Activated CD4-positive, alpha-beta T cell treated with anti-CD3 and anti-CD28 coated beads, Interleukin-2, amount 10 ng/mL, durations not matched to agents 24 days and 14 days (primary cell): Measurements from ENCODE around the gene KRABD2.
"Not testable (repeated sequence)": the region's sequence is repeated elsewhere in the genome, so short reads cannot be mapped to it uniquely, and the experiment has no call there.

Experiments
- DNase-seq: peaks from one replicate; pipeline ENCODE4 v3.0.0; 2022
- H3K27ac Mint-ChIP-seq: one replicate; pipeline ENCODE4 v1.8.0; 2022; ENCODE audit warnings: mild to moderate bottlenecking, mixed read lengths
- H3K27me3 Mint-ChIP-seq: one replicate; pipeline ENCODE4 v1.8.0; 2022; ENCODE audit warnings: mixed read lengths
- H3K36me3 Mint-ChIP-seq: one replicate; pipeline ENCODE4 v1.8.0; 2022; ENCODE audit warnings: low read depth, mild to moderate bottlenecking, mixed read lengths
- H3K4me1 Mint-ChIP-seq: one replicate; pipeline ENCODE4 v1.8.0; 2021; ENCODE audit warnings: mixed read lengths
- H3K4me3 Mint-ChIP-seq: one replicate; pipeline ENCODE4 v1.8.0; 2022; ENCODE audit warnings: mild to moderate bottlenecking, moderate library complexity, mixed read lengths
- H3K9me3 Mint-ChIP-seq: one replicate; pipeline ENCODE4 v1.8.0; 2021; ENCODE audit warnings: mixed read lengths
- intact Hi-C: fragments of 100-400 bp; cut with micrococcal nuclease; formaldehyde crosslinking; loops from one replicate; pipeline ENCODE4 v1.15.1; 2023

The KRABD2 gene

GRCh38 chr17:8383143-8383822 is 6.8 kb upstream of the KRABD2 start, which contains the start of gene RPL26:
Gene RPL26, minus strand, starts transcription at chr17:8383193. Its CDS starts 883 bp downstream, at chr17:8382310.
- intact Hi-C loops = loop anchor here (1.0 to 10.0 kb wide), 6 partner anchors 52 to 512 kb away; partner anchors contain the start of genes CTC1, HES7, NDEL1 and PFAS
- Mint-ChIP-seq H3K9me3 (no peaks in the 10 kb centered on the region), H3K4me3 (peak within 1 kb of the TSS; percentile 99), H3K27ac (peak within 1 kb of the TSS; percentile 95), H3K4me1 (peaks cover 40% of the 10 kb centered on the region), H3K36me3 (peaks cover 47% of the 10 kb centered on the region), H3K27me3 (no peaks in the 10 kb centered on the region)
- DNase-seq = peak; percentile 98

- peak overlapping the region; percentile 95 for H3K27ac Mint-ChIP-seq
- peak overlapping the region; percentile 99 for H3K4me3 Mint-ChIP-seq
- intact Hi-C loops = loop anchor here (1.0 to 10.0 kb wide), 6 partner anchors 52 to 512 kb away; partner anchors contain the start of genes CTC1, HES7, NDEL1 and PFAS
- no peaks in the 10 kb centered on the region for H3K27me3 Mint-ChIP-seq
- H3K36me3 Mint-ChIP-seq = peaks cover 51% of the 10 kb centered on the region
- peaks cover 44% of the 10 kb centered on the region for H3K4me1 Mint-ChIP-seq
- no peak for DNase-seq
- H3K9me3 Mint-ChIP-seq = no peaks in the 10 kb centered on the region
Observed at GRCh38 chr17:8382880-8383142, 6.3 kb upstream of the KRABD2 start.

- intact Hi-C loops = loop anchor here (2.0 to 10.0 kb wide), 3 partner anchors 133 to 513 kb away; partner anchors contain the start of genes CTC1, HES7 and PFAS
- Mint-ChIP-seq H3K36me3 (peaks cover 55% of the 10 kb centered on the region), H3K4me3 (peak overlapping the region; percentile 99), H3K9me3 (no peaks in the 10 kb centered on the region), H3K27ac (peak overlapping the region; percentile 95), H3K27me3 (no peaks in the 10 kb centered on the region), H3K4me1 (peaks cover 47% of the 10 kb centered on the region)
- DNase-seq = no peak
Observed at GRCh38 chr17:8382052-8382879, 5.8 kb upstream of the KRABD2 start.

- Mint-ChIP-seq H3K4me3 (peak overlapping the region; percentile 99), H3K9me3 (no peaks in the 10 kb centered on the region), H3K4me1 (peaks cover 49% of the 10 kb centered on the region), H3K36me3 (peaks cover 71% of the 10 kb centered on the region), H3K27ac (no peak overlapping the region), H3K27me3 (no peaks in the 10 kb centered on the region)
- no peak for DNase-seq
- intact Hi-C loops = loop anchor here (10.0 kb wide), 2 partner anchors 255 to 515 kb away; partner anchors contain the start of gene HES7
Observed at GRCh38 chr17:8380049-8380448, 3.5 kb upstream of the KRABD2 start.

- H3K9me3 Mint-ChIP-seq, intact Hi-C loops, DNase-seq, H3K27me3 Mint-ChIP-seq: not testable (repeated sequence)
- Mint-ChIP-seq H3K27ac (peak overlapping the region; percentile 69), H3K36me3 (peaks cover 71% of the 10 kb centered on the region), H3K4me3 (peak overlapping the region; percentile 30), H3K4me1 (peaks cover 43% of the 10 kb centered on the region)
Observed at GRCh38 chr17:8378117-8378516, 1.6 kb upstream of the KRABD2 start.

DNA sequence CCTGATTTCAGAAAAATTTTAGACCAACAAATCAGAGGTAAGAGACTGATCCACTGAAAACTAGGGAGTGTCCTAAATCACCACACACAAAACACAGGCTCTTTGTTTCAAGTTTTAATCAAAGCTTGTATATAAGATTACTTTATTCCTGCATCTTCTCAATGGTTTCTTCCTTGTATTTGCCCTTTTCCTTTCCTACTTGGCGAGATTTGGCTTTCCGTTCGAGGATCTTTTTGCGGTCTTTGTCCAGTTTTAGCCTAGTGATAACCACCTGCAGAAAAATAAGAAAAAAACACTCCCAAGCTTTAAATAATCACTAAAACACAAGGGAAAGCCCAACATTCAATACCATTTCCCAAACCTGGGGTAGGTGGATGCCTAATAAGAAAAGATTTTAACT is 918 bp upstream of the KRABD2 start:
- Mint-ChIP-seq H3K27me3 (no peaks in the 10 kb centered on the region), H3K4me3 (peak overlapping the region; percentile 80), H3K9me3 (no peaks in the 10 kb centered on the region), H3K36me3 (peaks cover 65% of the 10 kb centered on the region), H3K4me1 (peaks cover 41% of the 10 kb centered on the region), H3K27ac (peak overlapping the region; percentile 79)
- intact Hi-C loops = no loop called here
- DNase-seq = no peak

DNA sequence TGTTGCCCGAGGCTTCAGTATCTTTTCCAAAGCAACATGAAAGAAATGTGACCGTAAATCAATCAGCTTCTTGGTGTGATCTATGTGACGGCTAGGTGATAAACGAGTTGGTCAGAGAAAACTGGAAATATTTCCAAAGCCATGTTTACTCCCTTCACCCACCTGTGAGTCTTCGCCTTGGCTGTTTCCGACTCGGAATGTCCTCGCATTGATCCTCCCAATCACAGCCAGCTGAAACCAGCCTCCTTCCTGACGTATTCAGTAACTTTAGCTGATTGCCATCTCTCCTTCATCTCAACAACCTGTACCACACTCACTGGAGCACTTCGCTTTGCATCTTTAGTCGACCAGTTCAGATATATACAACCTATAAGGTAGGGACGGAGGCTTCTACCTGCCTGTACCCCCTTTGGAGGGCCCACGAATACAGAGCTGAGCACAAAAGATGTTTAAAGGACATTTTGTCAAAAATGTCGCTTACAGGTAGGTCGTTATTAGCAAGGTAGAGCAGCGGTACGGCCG is 705 bp downstream of the KRABD2 start:
- Mint-ChIP-seq H3K36me3 (peaks cover 48% of the 10 kb centered on the region), H3K27ac (peak overlapping the region; percentile 79), H3K27me3 (no peaks in the 10 kb centered on the region), H3K4me1 (peaks cover 35% of the 10 kb centered on the region), H3K9me3 (no peaks in the 10 kb centered on the region), H3K4me3 (peak overlapping the region; percentile 80)
- intact Hi-C loops = no loop called here
- DNase-seq = peak; percentile 59

GRCh38 chr17:8373856-8374255 is 2.6 kb downstream of the KRABD2 start:
- peaks cover 23% of the 10 kb centered on the region for H3K4me1 Mint-ChIP-seq
- H3K4me3 Mint-ChIP-seq, intact Hi-C loops, H3K27me3 Mint-ChIP-seq, H3K9me3 Mint-ChIP-seq, H3K27ac Mint-ChIP-seq, DNase-seq: not testable (repeated sequence)
- H3K36me3 Mint-ChIP-seq = peaks cover 41% of the 10 kb centered on the region

DNA sequence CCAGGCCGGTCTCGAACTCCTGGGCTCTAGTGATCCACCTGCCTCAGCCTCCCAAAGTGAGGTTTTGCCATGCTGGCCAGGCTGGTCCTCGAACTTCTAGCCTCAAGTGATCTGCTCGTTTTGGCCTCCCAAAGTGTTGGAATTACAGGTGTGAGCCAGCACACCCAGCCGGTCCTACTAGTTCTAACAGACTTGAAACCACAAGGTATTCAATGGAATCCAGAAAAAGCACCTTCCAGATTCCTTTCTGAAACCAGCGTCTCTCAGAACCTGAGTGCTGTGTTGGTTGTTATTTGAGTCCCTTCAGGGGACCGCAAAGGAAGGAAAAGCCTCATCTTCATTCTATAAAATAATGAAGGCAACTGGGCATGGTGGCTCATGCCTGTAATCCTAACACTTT is 4.1 kb downstream of the KRABD2 start:
- intact Hi-C loops = no loop called here
- no peak overlapping the region for H3K27ac Mint-ChIP-seq
- H3K4me3 Mint-ChIP-seq = no peak overlapping the region
- H3K4me1 Mint-ChIP-seq = peaks cover 12% of the 10 kb centered on the region
- DNase-seq = no peak
- no peaks in the 10 kb centered on the region for H3K9me3 Mint-ChIP-seq
- H3K36me3 Mint-ChIP-seq = peaks cover 30% of the 10 kb centered on the region
- H3K27me3 Mint-ChIP-seq = no peaks in the 10 kb centered on the region

DNA sequence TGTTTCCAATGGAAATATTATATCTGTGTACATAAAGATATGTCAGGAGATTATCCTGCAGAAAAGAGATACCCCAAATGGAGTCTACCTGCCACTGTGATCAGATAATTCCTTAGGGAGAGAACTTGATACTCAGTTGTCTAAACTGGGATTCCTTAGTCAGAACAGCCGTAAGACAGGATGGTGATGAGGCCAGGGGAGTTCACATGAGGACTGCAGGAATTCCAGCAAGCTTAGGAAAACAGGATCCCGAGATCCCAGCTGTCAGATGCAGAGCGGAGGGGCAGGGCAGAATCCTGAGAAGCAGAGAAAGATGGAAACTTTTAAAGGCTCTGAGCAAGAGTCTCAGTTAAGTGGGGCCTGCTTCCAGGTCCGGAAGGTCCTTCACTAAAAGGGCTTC is 4.7 kb downstream of the KRABD2 start:
- no peak overlapping the region for H3K4me3 Mint-ChIP-seq
- no peak for DNase-seq
- peaks cover 9% of the 10 kb centered on the region for H3K4me1 Mint-ChIP-seq
- intact Hi-C loops = no loop called here
- H3K9me3 Mint-ChIP-seq = no peaks in the 10 kb centered on the region
- H3K27ac Mint-ChIP-seq = no peak overlapping the region
- peaks cover 25% of the 10 kb centered on the region for H3K36me3 Mint-ChIP-seq
- H3K27me3 Mint-ChIP-seq = no peaks in the 10 kb centered on the region

DNA sequence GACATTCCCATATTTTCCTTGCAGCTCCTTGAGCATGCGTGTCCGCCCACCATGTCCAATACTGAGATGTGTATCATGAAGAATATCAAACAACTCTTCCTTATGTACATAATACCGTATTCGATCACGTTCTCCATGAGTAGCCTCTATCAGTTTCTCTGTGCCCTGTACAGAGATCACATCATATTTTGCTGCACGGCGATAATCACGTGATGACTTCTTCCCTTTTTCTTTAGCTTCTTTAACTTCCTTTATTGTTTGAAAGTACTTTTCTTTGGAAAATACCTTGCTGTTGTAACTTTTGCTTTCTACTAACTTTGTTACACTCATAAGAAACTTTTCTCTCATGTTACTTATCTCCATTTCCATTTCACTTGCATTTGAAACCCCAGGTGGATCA is 6.6 kb downstream of the KRABD2 start:
- peaks cover 13% of the 10 kb centered on the region for H3K36me3 Mint-ChIP-seq
- intact Hi-C loops = no loop called here
- H3K4me3 Mint-ChIP-seq = no peak overlapping the region
- no peaks in the 10 kb centered on the region for H3K27me3 Mint-ChIP-seq
- no peak overlapping the region for H3K27ac Mint-ChIP-seq
- no peaks in the 10 kb centered on the region for H3K9me3 Mint-ChIP-seq
- no peak for DNase-seq
- no peaks in the 10 kb centered on the region for H3K4me1 Mint-ChIP-seq

DNA sequence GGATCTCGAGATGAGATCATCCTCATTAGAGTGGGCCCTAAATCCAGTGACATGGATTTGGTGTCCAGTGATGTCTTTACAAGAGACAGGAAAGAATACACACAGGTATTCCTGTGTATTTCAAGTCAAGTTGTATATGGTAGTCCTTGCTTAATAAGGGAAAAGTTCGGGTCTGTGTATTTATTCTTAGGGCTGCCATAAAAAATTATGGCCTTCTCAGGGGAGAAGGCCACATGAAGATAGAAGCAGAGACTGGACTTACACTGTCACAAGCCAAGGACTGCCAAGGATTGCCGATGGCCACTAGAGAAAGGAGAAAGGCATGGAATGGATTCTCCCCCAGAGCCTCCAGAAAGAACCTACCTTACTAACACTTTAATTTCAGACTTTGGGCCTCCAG is 8.3 kb downstream of the KRABD2 start:
- Mint-ChIP-seq H3K27ac (no peak overlapping the region), H3K9me3 (no peaks in the 10 kb centered on the region), H3K4me3 (no peak overlapping the region), H3K27me3 (no peaks in the 10 kb centered on the region), H3K36me3 (peaks cover 13% of the 10 kb centered on the region), H3K4me1 (no peaks in the 10 kb centered on the region)
- no peak for DNase-seq
- intact Hi-C loops = no loop called here

DNA sequence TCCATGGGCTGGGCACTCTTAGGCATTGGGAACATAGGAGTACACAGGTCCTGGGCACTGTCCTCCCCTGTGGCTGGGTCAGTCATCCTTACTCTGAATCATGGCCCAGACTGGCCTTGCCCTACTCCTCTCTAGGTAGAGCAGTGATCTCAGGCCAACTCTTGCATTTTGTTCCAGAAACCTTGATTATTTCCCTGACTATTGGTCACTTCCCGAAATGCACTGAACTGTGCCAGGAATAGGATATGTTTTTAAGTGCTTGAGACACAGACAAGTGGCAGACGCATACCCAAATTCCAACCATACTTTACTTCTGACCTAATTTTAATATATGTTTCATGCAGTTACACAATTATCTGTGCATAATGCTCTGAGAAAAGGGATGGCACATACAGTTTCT is 10.3 kb downstream of the KRABD2 start:
- no peak for DNase-seq
- Mint-ChIP-seq H3K27ac (no peak overlapping the region), H3K27me3 (no peaks in the 10 kb centered on the region), H3K4me1 (no peaks in the 10 kb centered on the region), H3K36me3 (peaks cover 13% of the 10 kb centered on the region), H3K4me3 (no peak overlapping the region), H3K9me3 (no peaks in the 10 kb centered on the region)
- intact Hi-C loops = no loop called here

GRCh38 chr17:8365143-8365542 is 11.4 kb downstream of the KRABD2 start:
- Mint-ChIP-seq H3K4me3 (no peak overlapping the region), H3K9me3 (no peaks in the 10 kb centered on the region), H3K4me1 (no peaks in the 10 kb centered on the region), H3K36me3 (peaks cover 10% of the 10 kb centered on the region), H3K27ac (no peak overlapping the region), H3K27me3 (no peaks in the 10 kb centered on the region)
- DNase-seq = no peak
- intact Hi-C loops = no loop called here
